Raji (cell line): Measurements from ENCODE around the gene TBC1D23.
A peak's percentile ranks its signal among the peaks of the same experiment; 100 is the strongest.

Source experiments
- POLR2A ChIP-seq: IDR thresholded peaks from 2 replicates; pipeline ENCODE4 v1.6.1; 2011; ENCODE audit warnings: low read depth, low read length, control low read depth; ENCODE audit not compliant: insufficient read depth

The TBC1D23 gene

GRCh38 chr3:100260685-100261484 is at the start of gene TBC1D23:
TSS of gene TBC1D23 (plus strand) at chr3:100260992. CDS start at chr3:100261019, 27 bp downstream.
- peak; percentile 88 for TF ChIP-seq POLR2A

- TF ChIP-seq POLR2A, result no peak
These were observed 46.8 kb upstream of the TBC1D23 start for GRCh38 chr3:100213891-100214573.

- TF ChIP-seq POLR2A, result no peak
These were observed 46.2 kb upstream of the TBC1D23 start for GRCh38 chr3:100214574-100214964.

- no peak for TF ChIP-seq POLR2A
These were observed 44.1 kb upstream of the TBC1D23 start for GRCh38 chr3:100216713-100217112.

GRCh38 chr3:100221159-100221558 is 39.6 kb upstream of the TBC1D23 start:
- TF ChIP-seq POLR2A, result no peak

GRCh38 chr3:100225193-100225592 is 35.6 kb upstream of the TBC1D23 start:
- no peak for TF ChIP-seq POLR2A

GRCh38 chr3:100225883-100226282 is 34.9 kb upstream of the TBC1D23 start:
- no peak for TF ChIP-seq POLR2A

- no peak for TF ChIP-seq POLR2A
These were observed 33.9 kb upstream of the TBC1D23 start for GRCh38 chr3:100226712-100227429.

GRCh38 chr3:100227511-100227921 is 33.3 kb upstream of the TBC1D23 start:
- TF ChIP-seq POLR2A, result no peak

- no peak for TF ChIP-seq POLR2A
These were observed 32.5 kb upstream of the TBC1D23 start for GRCh38 chr3:100228247-100228646.

GRCh38 chr3:100230710-100231109 is 30.1 kb upstream of the TBC1D23 start:
- no peak for TF ChIP-seq POLR2A

- TF ChIP-seq POLR2A, result no peak
These were observed 29.1 kb upstream of the TBC1D23 start for GRCh38 chr3:100231668-100232067.

GRCh38 chr3:100234364-100234763 is 26.4 kb upstream of the TBC1D23 start:
- no peak for TF ChIP-seq POLR2A

GRCh38 chr3:100238599-100238998 is 22.2 kb upstream of the TBC1D23 start:
- TF ChIP-seq POLR2A, result no peak

GRCh38 chr3:100244264-100244663 is 16.5 kb upstream of the TBC1D23 start:
- no peak for TF ChIP-seq POLR2A

- TF ChIP-seq POLR2A, result no peak
These were observed 15.7 kb upstream of the TBC1D23 start for GRCh38 chr3:100245136-100245535.
